Muscle of back (tissue), 11 donors: ENCODE results near the gene MMP10. TPM values are rescaled to one million over a fixed set of nuclear protein-coding genes. Genes with fewer than 3 reads are reported as not detected.

Source experiments
- DNase-seq, 3 donors: peaks; one replicate each; pipeline versions ENCODE4 v3.0.0 to v3.0.0-alpha.2; 2013
- polyA plus RNA-seq, 10 donors: library from polyadenylated mRNA; unstranded; fragments of 120-200 nt; gene quantifications; one replicate each; pipeline ENCODE4 v1.2.1, GENCODE V29; 2013; ENCODE audit not compliant: insufficient read length in 10 of 10

MMP10 gene
- polyA plus RNA-seq, 10 donors: 0.07 TPM; not detected in 9

DNA sequence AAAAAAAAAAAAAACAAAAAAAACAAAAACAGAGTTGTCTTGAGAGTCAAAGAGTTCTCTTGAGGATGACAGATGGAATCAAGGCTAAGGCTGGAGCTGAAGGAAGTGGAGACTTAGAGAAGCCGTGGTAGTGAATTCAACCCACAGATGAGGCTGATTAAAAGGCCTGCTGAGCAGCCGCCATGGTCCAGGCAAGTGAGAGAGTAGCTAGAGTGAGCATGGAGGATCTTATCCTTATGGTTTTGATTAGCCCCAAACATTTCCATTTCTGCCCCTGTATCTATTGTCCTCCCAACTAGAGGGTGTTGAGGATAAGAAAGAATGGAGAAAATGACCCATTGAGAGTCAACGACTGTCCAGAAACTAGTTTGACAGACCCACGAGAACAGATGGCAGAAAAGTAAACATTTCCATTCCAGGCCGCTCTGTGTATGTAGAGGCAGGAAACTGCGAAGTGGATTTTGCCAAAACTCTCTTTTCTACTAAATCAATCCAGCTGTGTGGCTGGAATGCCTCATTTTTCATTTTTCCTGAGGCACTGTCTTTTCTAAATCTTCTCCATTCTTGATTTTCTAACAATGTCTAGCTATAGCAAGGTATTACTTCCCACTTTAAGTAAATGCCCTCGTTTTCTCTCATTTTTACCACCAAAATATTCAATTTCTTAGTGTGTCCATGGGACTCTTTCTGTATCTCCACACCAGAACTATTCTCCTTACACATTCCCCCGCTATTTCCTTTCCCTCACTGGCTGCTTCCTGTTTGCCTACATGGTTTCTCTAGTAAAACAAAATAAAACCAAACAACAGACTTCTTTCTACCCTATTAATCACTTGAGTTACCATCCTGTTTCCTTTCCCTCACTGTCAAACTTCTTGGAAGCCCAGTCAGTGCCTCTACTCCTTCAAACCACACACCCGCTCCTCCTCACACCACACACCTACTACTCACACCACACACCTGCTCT lies 50.3 kb downstream of the MMP10 start:
- peak; percentile 27 to 65 (median 33) for DNase-seq

DNA sequence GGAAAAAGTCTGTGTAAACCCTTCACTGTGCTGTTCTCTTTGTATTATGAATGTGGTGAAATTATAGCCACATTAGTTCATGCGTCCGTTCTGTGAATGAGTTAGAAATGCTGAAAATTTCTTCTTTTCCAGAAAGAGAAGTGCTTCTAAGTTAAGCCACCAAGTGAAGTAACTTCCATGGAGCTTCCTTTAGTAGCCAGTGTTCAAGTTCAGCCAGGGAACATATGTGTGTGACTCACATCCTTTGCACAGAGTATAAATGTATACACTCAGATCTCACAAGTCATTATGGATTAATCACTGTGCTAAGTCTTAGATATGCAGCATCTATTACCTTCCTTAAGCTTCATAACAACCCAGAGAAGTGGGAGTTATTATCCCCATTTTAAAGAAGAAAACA lies 52.5 kb downstream of the MMP10 start:
- DNase-seq: peak in 1 of 3 donors; percentile 65

DNA sequence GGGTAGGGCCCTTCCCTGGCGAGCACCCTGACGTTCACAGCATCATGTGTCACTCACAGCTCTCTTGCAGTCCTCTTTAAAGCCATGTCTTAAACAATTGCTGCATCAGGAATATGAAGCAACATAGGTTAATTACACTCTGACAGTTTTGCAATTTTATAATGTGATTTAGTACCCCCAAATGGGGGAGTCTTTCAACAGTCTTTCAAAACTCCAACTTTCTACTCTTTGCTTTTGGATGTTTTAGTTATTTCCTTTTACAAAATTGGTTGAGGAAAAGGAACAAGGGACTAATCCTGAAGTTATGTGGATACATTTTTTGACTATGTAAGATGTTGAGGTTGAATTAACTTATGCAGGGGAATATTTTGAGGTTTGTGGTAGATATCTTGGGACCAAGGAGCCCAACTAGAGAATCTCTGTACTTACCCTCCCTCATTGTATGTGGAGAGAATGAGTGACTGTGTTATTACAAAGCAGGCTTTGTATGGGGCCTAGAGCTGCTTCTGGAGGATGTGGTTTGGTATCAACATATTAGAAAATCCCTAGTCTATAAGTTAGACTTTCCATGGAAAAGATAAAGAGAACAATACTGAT lies 55.4 kb downstream of the MMP10 start, which contains the start of gene MMP8:
Gene MMP8, minus strand, starts transcription at position 51 of the 597 bp plus-strand sequence. CDS start 99 bp downstream, outside the sequence.
- peak in 1 of 3 donors; percentile 71 for DNase-seq

DNA sequence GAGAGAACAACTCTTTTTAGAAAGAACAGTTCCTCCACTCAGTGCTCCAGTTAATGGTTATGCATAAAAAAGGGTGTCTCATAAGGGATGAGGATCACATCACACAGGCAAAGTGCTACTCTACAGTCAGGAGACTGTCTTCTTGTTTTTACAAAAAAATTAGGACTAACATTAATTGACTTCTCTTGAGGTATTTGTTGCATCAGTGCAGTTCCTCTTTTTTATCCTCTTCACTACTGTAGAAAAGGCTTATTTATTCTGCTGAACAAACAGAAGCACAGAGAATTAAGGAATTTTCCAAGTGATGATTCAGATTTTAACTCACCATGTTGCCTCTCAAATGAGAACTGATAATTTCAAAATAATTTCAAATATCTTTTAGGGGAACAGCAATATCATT lies 57.6 kb downstream of the MMP10 start:
- DNase-seq: no peak

Other genes starting within 250 kb of the MMP10 start
- gene MMP7, start 249.9 kb downstream of the MMP10 start, polyA plus RNA-seq: not detected
- not detected for gene MMP20, start 155.3 kb downstream of the MMP10 start, polyA plus RNA-seq
- gene MMP27, start 74.9 kb downstream of the MMP10 start, polyA plus RNA-seq: 1 to 10 TPM in 1 of 10 donors, under 1 TPM in 4, not detected in 5; 0.11 to 1.2 (median 0.24) TPM
- under 1 TPM in 7 of 10 donors, not detected in 3; 0.05 to 0.28 (median 0.15) TPM for gene MMP8, start 55.7 kb downstream of the MMP10 start, polyA plus RNA-seq
- gene MMP1, start 17.5 kb upstream of the MMP10 start, polyA plus RNA-seq: 1 to 10 TPM in 1 of 10 donors, under 1 TPM in 9; 0.15 to 3.7 (median 0.44) TPM
- under 1 TPM in 2 of 10 donors, not detected in 8; 0.16 to 0.42 TPM for gene MMP3, start 63.0 kb upstream of the MMP10 start, polyA plus RNA-seq
- not detected for gene MMP12, start 94.4 kb upstream of the MMP10 start, polyA plus RNA-seq
- gene MMP13, start 175.1 kb upstream of the MMP10 start, polyA plus RNA-seq: under 1 TPM in 3 of 10 donors, not detected in 7; 0.08 to 0.11 (median 0.10) TPM